Sigmoid colon (tissue), 3 donors: ENCODE measurements around the gene YWHAE.

Experiments used
- CTCF ChIP-seq, 4 experiments: fragments of 450-650 bp in 3 of 4; fragments of 200-600 bp in 1 of 4; IDR thresholded peaks; one replicate each; pipeline ENCODE4 v1.5.1; 2016 to 2019; ENCODE audit warnings: antibody characterized with exemption in 4 of 4, mild to moderate bottlenecking in 3 of 4, moderate library complexity in 2 of 4
- POLR2A ChIP-seq, 2 donors: fragments of 450-650 bp; IDR thresholded peaks; one replicate each; pipeline ENCODE4 v1.6.1; 2016; ENCODE audit warnings: antibody characterized with exemption in 2 of 2, mild to moderate bottlenecking in 2 of 2, moderate library complexity in 2 of 2

- TF ChIP-seq CTCF (IDR thresholded peaks at IDR 0.05) (no peak), POLR2A (IDR thresholded peaks at IDR 0.05) (no peak)
Observed at GRCh38 chr17:1377334-1377733, 22.7 kb downstream of the YWHAE start.
